ENCODE data around the gene LRMDA.

Gene LRMDA

GRCh38 chr10:76492678-76493472 lies 1061.5 kb downstream of the LRMDA start:
- TF ChIP-seq CTCF (IDR thresholded peaks at IDR 0.05; ENCODE audit: insufficient read depth, low read depth, low read length, missing control alignments) = no peak
- H3K4me3 ChIP-seq (ENCODE audit: low read depth, low read length) = no peak overlapping the region
- no peak for DNase-seq (ENCODE audit: low read depth)

- TF ChIP-seq CTCF (IDR thresholded peaks at IDR 0.05; ENCODE audit: insufficient read depth, low read depth, low read length, missing control alignments) = no peak
- H3K4me3 ChIP-seq (ENCODE audit: low read depth, low read length) = no peak overlapping the region
- no peak for DNase-seq (ENCODE audit: low read depth)
Measured at GRCh38 chr10:76497666-76498065, 1066.2 kb downstream of the LRMDA start.

- no peak for TF ChIP-seq CTCF (IDR thresholded peaks at IDR 0.05; ENCODE audit: insufficient read depth, low read depth, low read length, missing control alignments)
- DNase-seq (ENCODE audit: low read depth) = no peak
- no peak overlapping the region for H3K4me3 ChIP-seq (ENCODE audit: low read depth, low read length)
Measured at GRCh38 chr10:76504823-76505222, 1073.4 kb downstream of the LRMDA start.

- H3K4me3 ChIP-seq (ENCODE audit: low read depth, low read length) = no peak overlapping the region
- no peak for TF ChIP-seq CTCF (IDR thresholded peaks at IDR 0.05; ENCODE audit: insufficient read depth, low read depth, low read length, missing control alignments)
- DNase-seq (ENCODE audit: low read depth) = no peak
Measured at GRCh38 chr10:76509446-76509845, 1078.0 kb downstream of the LRMDA start.

GRCh38 chr10:76514321-76514720 lies 1082.9 kb downstream of the LRMDA start:
- TF ChIP-seq CTCF (IDR thresholded peaks at IDR 0.05; ENCODE audit: insufficient read depth, low read depth, low read length, missing control alignments) = no peak
- no peak overlapping the region for H3K4me3 ChIP-seq (ENCODE audit: low read depth, low read length)
- no peak for DNase-seq (ENCODE audit: low read depth)

GRCh38 chr10:76514869-76515268 lies 1083.4 kb downstream of the LRMDA start:
- no peak for TF ChIP-seq CTCF (IDR thresholded peaks at IDR 0.05; ENCODE audit: insufficient read depth, low read depth, low read length, missing control alignments)
- no peak overlapping the region for H3K4me3 ChIP-seq (ENCODE audit: low read depth, low read length)
- no peak for DNase-seq (ENCODE audit: low read depth)

GRCh38 chr10:76522547-76522946 lies 1091.1 kb downstream of the LRMDA start:
- no peak for TF ChIP-seq CTCF (IDR thresholded peaks at IDR 0.05; ENCODE audit: insufficient read depth, low read depth, low read length, missing control alignments)
- no peak overlapping the region for H3K4me3 ChIP-seq (ENCODE audit: low read depth, low read length)
- no peak for DNase-seq (ENCODE audit: low read depth)
